OCI-LY1 (cell line): ENCODE measurements around the gene VIPR2.

Experiments
- H2AFZ ChIP-seq: fragments of 200-600 bp; sonication (generic), shearing (Covaris generic); 2 replicates; pipeline ENCODE4 v1.6.0; 2014; ENCODE audit warnings: antibody characterized with exemption, mild to moderate bottlenecking, low read length
- H3F3A ChIP-seq: fragments of 200-600 bp; sonication (generic), shearing (Covaris generic); 2 replicates; pipeline ENCODE4 v1.6.0; 2014; ENCODE audit warnings: mild to moderate bottlenecking, antibody characterized with exemption, low read length, moderate library complexity; ENCODE audit not compliant: insufficient read depth
- H3K27ac ChIP-seq: fragments of 200-600 bp; sonication (generic); 2 replicates; pipeline ENCODE4 v1.5.1; 2014; ENCODE audit warnings: low read length, mixed run types, mild to moderate bottlenecking, low read depth; ENCODE audit not compliant: poor library complexity, severe bottlenecking
- H3K27me3 ChIP-seq: fragments of 200-600 bp; sonication (generic); 2 replicates; pipeline ENCODE4 v1.6.0; 2014; ENCODE audit warnings: antibody characterized with exemption, mild to moderate bottlenecking, low read length, moderate library complexity; ENCODE audit not compliant: insufficient read depth
- H3K36me3 ChIP-seq: fragments of 200-600 bp; sonication (generic); 2 replicates; pipeline ENCODE4 v1.6.1; 2014; ENCODE audit warnings: mild to moderate bottlenecking, antibody characterized with exemption, low read length, moderate library complexity, mixed read lengths; ENCODE audit not compliant: insufficient read depth
- H3K4me1 ChIP-seq: fragments of 200-600 bp; sonication (generic); 2 replicates; pipeline ENCODE4 v1.5.1; 2014; ENCODE audit warnings: mild to moderate bottlenecking, low read length, moderate library complexity; ENCODE audit not compliant: insufficient read depth, severe bottlenecking
- H3K4me2 ChIP-seq: fragments of 200-600 bp; sonication (generic), shearing (Covaris generic); 2 replicates; pipeline ENCODE4 v1.6.1; 2014; ENCODE audit warnings: low read length
- H3K4me3 ChIP-seq: fragments of 200-600 bp; sonication (generic); 2 replicates; pipeline ENCODE4 v1.5.1; 2014; ENCODE audit warnings: low read length, low read depth, mild to moderate bottlenecking, mixed read lengths; ENCODE audit not compliant: poor library complexity, severe bottlenecking
- H3K79me2 ChIP-seq: fragments of 200-600 bp; shearing (Covaris generic); 2 replicates; pipeline ENCODE4 v1.6.1; 2016; ENCODE audit warnings: mixed run types, low read length, mixed read lengths; ENCODE audit not compliant: insufficient read depth
- H3K9ac ChIP-seq: fragments of 200-600 bp; sonication (generic), shearing (Covaris generic); 2 replicates; pipeline ENCODE4 v1.6.1; 2014; ENCODE audit warnings: mild to moderate bottlenecking, low read length, mixed read lengths
- H3K9me2 ChIP-seq: fragments of 200-600 bp; sonication (generic), shearing (Covaris generic); 2 replicates; pipeline ENCODE4 v1.6.1; 2014; ENCODE audit warnings: low read depth, mild to moderate bottlenecking, low read length, mixed read lengths
- H3K9me3 ChIP-seq: fragments of 200-600 bp; shearing (Covaris generic); 2 replicates; pipeline ENCODE4 v1.6.1; 2014; ENCODE audit warnings: low read length, mixed read lengths
- H4K20me1 ChIP-seq: fragments of 200-600 bp; sonication (generic), shearing (Covaris generic); 2 replicates; pipeline ENCODE4 v1.6.0; 2016; ENCODE audit warnings: mild to moderate bottlenecking, low read length; ENCODE audit not compliant: insufficient read depth
- EZH2 ChIP-seq: fragments of 200-600 bp; sonication (generic), shearing (Covaris generic); IDR thresholded peaks from 2 replicates; pipeline ENCODE4 v1.8.0; 2017; ENCODE audit warnings: borderline replicate concordance, mixed run types, mild to moderate bottlenecking, antibody characterized with exemption, low read length, moderate library complexity, mixed read lengths
- TF ChIP-seq, protein P1 (sequence below): fragments of 200-600 bp; sonication (generic), shearing (Covaris generic); IDR thresholded peaks from 2 replicates; pipeline ENCODE4 v1.5.1; 2017; ENCODE audit warnings: mild to moderate bottlenecking, antibody characterized with exemption, low read length, moderate library complexity, mixed read lengths

The VIPR2 gene

DNA sequence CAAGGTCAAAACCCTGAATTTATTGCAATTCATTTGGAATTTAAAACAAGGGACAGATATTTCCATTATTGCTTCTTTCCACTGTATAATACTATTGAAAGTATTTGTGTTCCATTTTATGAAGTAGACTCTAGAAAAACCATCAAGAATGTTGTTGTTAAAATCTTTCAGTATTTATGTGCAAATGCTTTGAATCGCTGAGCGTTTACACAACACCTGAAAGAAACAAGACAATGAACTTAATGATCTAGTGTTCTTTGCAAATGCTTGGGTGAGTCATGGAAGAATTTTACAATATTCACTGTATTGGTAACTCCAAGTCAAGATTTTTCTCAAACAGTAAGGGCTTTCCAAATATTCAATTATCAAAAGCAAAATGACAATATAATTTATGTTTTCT is 97.1 kb downstream of the VIPR2 start:
- H3K36me3 ChIP-seq = no peaks in the 10 kb centered on the region
- no peaks in the 10 kb centered on the region for H3K9me2 ChIP-seq
- no peaks in the 10 kb centered on the region for H3K4me1 ChIP-seq
- H3K9ac ChIP-seq = no peak overlapping the region
- no peak overlapping the region for H3K27ac ChIP-seq
- TF ChIP-seq, protein P1, sequence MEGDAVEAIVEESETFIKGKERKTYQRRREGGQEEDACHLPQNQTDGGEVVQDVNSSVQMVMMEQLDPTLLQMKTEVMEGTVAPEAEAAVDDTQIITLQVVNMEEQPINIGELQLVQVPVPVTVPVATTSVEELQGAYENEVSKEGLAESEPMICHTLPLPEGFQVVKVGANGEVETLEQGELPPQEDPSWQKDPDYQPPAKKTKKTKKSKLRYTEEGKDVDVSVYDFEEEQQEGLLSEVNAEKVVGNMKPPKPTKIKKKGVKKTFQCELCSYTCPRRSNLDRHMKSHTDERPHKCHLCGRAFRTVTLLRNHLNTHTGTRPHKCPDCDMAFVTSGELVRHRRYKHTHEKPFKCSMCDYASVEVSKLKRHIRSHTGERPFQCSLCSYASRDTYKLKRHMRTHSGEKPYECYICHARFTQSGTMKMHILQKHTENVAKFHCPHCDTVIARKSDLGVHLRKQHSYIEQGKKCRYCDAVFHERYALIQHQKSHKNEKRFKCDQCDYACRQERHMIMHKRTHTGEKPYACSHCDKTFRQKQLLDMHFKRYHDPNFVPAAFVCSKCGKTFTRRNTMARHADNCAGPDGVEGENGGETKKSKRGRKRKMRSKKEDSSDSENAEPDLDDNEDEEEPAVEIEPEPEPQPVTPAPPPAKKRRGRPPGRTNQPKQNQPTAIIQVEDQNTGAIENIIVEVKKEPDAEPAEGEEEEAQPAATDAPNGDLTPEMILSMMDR = no peak
- TF ChIP-seq EZH2 = no peak
- no peak overlapping the region for H3K4me2 ChIP-seq
- no peaks in the 10 kb centered on the region for H3F3A ChIP-seq
- H3K4me3 ChIP-seq = no peak overlapping the region
- H2AFZ ChIP-seq = no peak overlapping the region
- no peaks in the 10 kb centered on the region for H3K79me2 ChIP-seq
- H3K27me3 ChIP-seq = no peaks in the 10 kb centered on the region; the same call in 1 of the 2 replicates
- H3K9me3 ChIP-seq = peaks cover 2% of the 10 kb centered on the region; the same call in 1 of the 2 replicates
- H4K20me1 ChIP-seq = no peaks in the 10 kb centered on the region

DNA sequence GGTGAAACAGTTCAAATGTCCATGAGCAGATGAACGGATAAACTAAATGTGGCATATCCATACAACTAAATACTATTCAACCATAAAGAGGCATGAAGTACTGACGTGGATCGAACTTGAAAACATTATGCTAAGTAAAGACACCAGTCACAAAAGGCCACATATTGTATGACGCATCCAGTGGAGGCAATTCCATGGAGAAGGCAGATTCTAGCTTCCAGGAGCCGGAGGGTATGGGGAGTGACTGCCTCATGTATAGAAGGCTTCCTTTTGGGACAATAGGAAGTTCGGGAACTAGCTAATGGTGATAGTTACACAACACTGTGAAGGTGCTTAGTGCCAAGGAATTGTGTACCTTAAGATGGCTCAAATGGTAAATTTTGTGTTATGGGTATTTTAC is 98.4 kb downstream of the VIPR2 start:
- no peak overlapping the region for H3K27ac ChIP-seq
- H3F3A ChIP-seq = no peaks in the 10 kb centered on the region
- H4K20me1 ChIP-seq = no peaks in the 10 kb centered on the region
- H3K9me2 ChIP-seq = no peaks in the 10 kb centered on the region
- no peak for TF ChIP-seq EZH2
- TF ChIP-seq, protein P1 = no peak
- peaks cover 2% of the 10 kb centered on the region; the same call in 1 of the 2 replicates for H3K9me3 ChIP-seq
- H3K4me2 ChIP-seq = no peak overlapping the region
- no peak overlapping the region for H2AFZ ChIP-seq
- H3K4me1 ChIP-seq = no peaks in the 10 kb centered on the region
- H3K36me3 ChIP-seq = no peaks in the 10 kb centered on the region
- H3K4me3 ChIP-seq = no peak overlapping the region
- H3K79me2 ChIP-seq = no peaks in the 10 kb centered on the region
- H3K27me3 ChIP-seq = peaks cover 5% of the 10 kb centered on the region; the same call in 1 of the 2 replicates
- no peak overlapping the region for H3K9ac ChIP-seq

DNA sequence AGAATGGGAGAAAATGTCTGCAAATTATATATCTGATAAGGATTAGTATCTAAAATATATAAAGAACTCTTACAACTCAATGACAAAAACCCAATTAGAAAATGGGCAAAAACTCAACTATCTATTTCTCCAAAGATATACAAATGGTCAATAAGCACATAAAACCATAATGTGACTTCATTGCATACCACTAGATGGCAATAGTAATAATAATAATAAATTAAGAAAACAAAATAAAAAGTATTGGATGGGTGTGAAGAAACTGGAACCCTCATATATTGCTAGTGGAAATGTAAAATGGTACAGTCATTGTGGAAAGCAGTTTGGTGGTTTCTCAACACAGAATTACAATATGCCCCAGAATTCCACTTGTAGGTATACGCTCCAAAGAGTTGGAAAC is 98.8 kb downstream of the VIPR2 start:
- Histone ChIP-seq H3K36me3 (no peaks in the 10 kb centered on the region), H3K27ac (no peak overlapping the region), H2AFZ (no peak overlapping the region), H3K4me1 (no peaks in the 10 kb centered on the region), H3K79me2 (no peaks in the 10 kb centered on the region), H3F3A (no peaks in the 10 kb centered on the region), H4K20me1 (no peaks in the 10 kb centered on the region), H3K9me2 (no peaks in the 10 kb centered on the region), H3K4me2 (no peak overlapping the region), H3K9me3 (peaks cover 2% of the 10 kb centered on the region; the same call in 1 of the 2 replicates), H3K4me3 (no peak overlapping the region), H3K27me3 (peaks cover 6% of the 10 kb centered on the region; the same call in 1 of the 2 replicates), H3K9ac (no peak overlapping the region)
- TF ChIP-seq EZH2 = no peak
- TF ChIP-seq, protein P1 = no peak; the same call in 1 of the 2 replicates
